Endothelial cell (in vitro differentiated cells): ENCODE results near the gene RALB. TPM values are rescaled to one million over a fixed set of nuclear protein-coding genes. Genes with fewer than 3 reads are reported as not detected.

Experiments used
- DNase-seq: peaks from one replicate; pipeline ENCODE4 v3.0.0; 2021; ENCODE audit warnings: low spot score
- H3K27ac Mint-ChIP-seq: one replicate; pipeline ENCODE4 v1.8.0; 2021; ENCODE audit warnings: mixed read lengths, inconsistent platforms; ENCODE audit not compliant: unreplicated experiment
- H3K27me3 Mint-ChIP-seq: one replicate; pipeline ENCODE4 v1.8.0; 2021; ENCODE audit warnings: mild to moderate bottlenecking, moderate library complexity, mixed read lengths, inconsistent platforms; ENCODE audit not compliant: unreplicated experiment
- H3K36me3 Mint-ChIP-seq: one replicate; pipeline ENCODE4 v1.8.0; 2021; ENCODE audit warnings: mild to moderate bottlenecking, low read depth, mixed read lengths, inconsistent platforms; ENCODE audit not compliant: unreplicated experiment
- H3K4me1 Mint-ChIP-seq: one replicate; pipeline ENCODE4 v1.8.0; 2021; ENCODE audit warnings: mild to moderate bottlenecking, mixed read lengths, inconsistent platforms; ENCODE audit not compliant: unreplicated experiment
- H3K4me3 Mint-ChIP-seq: one replicate; pipeline ENCODE4 v1.8.0; 2021; ENCODE audit warnings: mild to moderate bottlenecking, mixed read lengths, inconsistent platforms; ENCODE audit not compliant: unreplicated experiment
- H3K9me3 Mint-ChIP-seq: one replicate; pipeline ENCODE4 v1.8.0; 2021; ENCODE audit warnings: mixed read lengths, inconsistent platforms; ENCODE audit not compliant: unreplicated experiment
- CTCF ChIP-seq: fragments of 200-600 bp; sonication (generic); IDR thresholded peaks from one replicate; pipeline ENCODE4 v1.5.0; 2021; ENCODE audit warnings: antibody characterized with exemption; ENCODE audit not compliant: unreplicated experiment
- total RNA-seq: library from RNA; stranded (reverse); fragmentation: NEBNext Ultra II Directional; extraction: Animal tissue kit (Norgen Biotek cat#: 25700); gene quantifications from one replicate; pipeline ENCODE4 v1.2.1, GENCODE V29; 2021; ENCODE audit not compliant: unreplicated experiment

Gene RALB
- total RNA-seq, 1 donor from 2014 or later, result 367 TPM

GRCh38 chr2:120312860-120313694 lies 60.4 kb downstream of the RALB start:
- peaks cover 16% of the 10 kb centered on the region for H3K27me3 Mint-ChIP-seq
- H3K4me1 Mint-ChIP-seq, result peaks cover 22% of the 10 kb centered on the region
- DNase-seq, result peak; percentile 78
- peak overlapping the region; percentile 73 for H3K4me3 Mint-ChIP-seq
- H3K27ac Mint-ChIP-seq, result no peak overlapping the region
- no peaks in the 10 kb centered on the region for H3K9me3 Mint-ChIP-seq
- peaks cover 3% of the 10 kb centered on the region for H3K36me3 Mint-ChIP-seq
- TF ChIP-seq CTCF, result peak; percentile 77

- no peak for DNase-seq
These were observed 61.3 kb downstream of the RALB start for GRCh38 chr2:120313695-120314615.

GRCh38 chr2:120314690-120315366 lies 62.2 kb downstream of the RALB start:
- Mint-ChIP-seq H3K4me3 (no peak overlapping the region), H3K27me3 (peaks cover 17% of the 10 kb centered on the region), H3K27ac (peak overlapping the region; percentile 38), H3K4me1 (peaks cover 37% of the 10 kb centered on the region), H3K36me3 (peaks cover 3% of the 10 kb centered on the region), H3K9me3 (no peaks in the 10 kb centered on the region)
- TF ChIP-seq CTCF, result no peak
- no peak for DNase-seq

More at GRCh38 chr2:120313695-120314615, 61.3 kb downstream of the RALB start:
- Mint-ChIP-seq H3K9me3 (no peaks in the 10 kb centered on the region), H3K27ac (peak overlapping the region; percentile 18), H3K4me1 (peaks cover 28% of the 10 kb centered on the region), H3K27me3 (peaks cover 17% of the 10 kb centered on the region), H3K36me3 (peaks cover 3% of the 10 kb centered on the region), H3K4me3 (no peak overlapping the region)
- TF ChIP-seq CTCF, result no peak

GRCh38 chr2:120315367-120316033 lies 62.8 kb downstream of the RALB start:
- Mint-ChIP-seq H3K27ac (peak overlapping the region; percentile 38), H3K4me1 (peaks cover 43% of the 10 kb centered on the region), H3K4me3 (no peak overlapping the region), H3K36me3 (peaks cover 3% of the 10 kb centered on the region), H3K27me3 (peaks cover 23% of the 10 kb centered on the region), H3K9me3 (no peaks in the 10 kb centered on the region)
- no peak for TF ChIP-seq CTCF
- no peak for DNase-seq
